22Rv1 (cell line): Measurements from ENCODE around the gene DENND1B.

Experiments used
- CTCF ChIP-seq: fragments of 450-650 bp; IDR thresholded peaks from 2 replicates; pipeline ENCODE4 v1.5.1; 2017; ENCODE audit warnings: mild to moderate bottlenecking
- ZFX ChIP-seq: fragments of 450-650 bp; IDR thresholded peaks from 2 replicates; pipeline ENCODE4 v1.6.1; 2017; ENCODE audit warnings: antibody characterized with exemption, borderline replicate concordance

- TF ChIP-seq CTCF (no peak), ZFX (no peak)
These were observed 25.3 kb upstream of the DENND1B start for GRCh38 chr1:197800379-197801110.
